Hematopoietic multipotent progenitor cell treated with erythropoietin and hydrocortisone succinate and interleukin-3 and kit ligand, for 4 days (in vitro differentiated cells): ENCODE results near the gene TIMELESS.
"Not testable (repeated sequence)": the region's sequence is repeated elsewhere in the genome, so short reads cannot be mapped to it uniquely, and the experiment has no call there.

Source experiments
- DNase-seq: peaks from one replicate; pipeline ENCODE4 v3.0.0-alpha.2; 2015

The TIMELESS gene, protein sequence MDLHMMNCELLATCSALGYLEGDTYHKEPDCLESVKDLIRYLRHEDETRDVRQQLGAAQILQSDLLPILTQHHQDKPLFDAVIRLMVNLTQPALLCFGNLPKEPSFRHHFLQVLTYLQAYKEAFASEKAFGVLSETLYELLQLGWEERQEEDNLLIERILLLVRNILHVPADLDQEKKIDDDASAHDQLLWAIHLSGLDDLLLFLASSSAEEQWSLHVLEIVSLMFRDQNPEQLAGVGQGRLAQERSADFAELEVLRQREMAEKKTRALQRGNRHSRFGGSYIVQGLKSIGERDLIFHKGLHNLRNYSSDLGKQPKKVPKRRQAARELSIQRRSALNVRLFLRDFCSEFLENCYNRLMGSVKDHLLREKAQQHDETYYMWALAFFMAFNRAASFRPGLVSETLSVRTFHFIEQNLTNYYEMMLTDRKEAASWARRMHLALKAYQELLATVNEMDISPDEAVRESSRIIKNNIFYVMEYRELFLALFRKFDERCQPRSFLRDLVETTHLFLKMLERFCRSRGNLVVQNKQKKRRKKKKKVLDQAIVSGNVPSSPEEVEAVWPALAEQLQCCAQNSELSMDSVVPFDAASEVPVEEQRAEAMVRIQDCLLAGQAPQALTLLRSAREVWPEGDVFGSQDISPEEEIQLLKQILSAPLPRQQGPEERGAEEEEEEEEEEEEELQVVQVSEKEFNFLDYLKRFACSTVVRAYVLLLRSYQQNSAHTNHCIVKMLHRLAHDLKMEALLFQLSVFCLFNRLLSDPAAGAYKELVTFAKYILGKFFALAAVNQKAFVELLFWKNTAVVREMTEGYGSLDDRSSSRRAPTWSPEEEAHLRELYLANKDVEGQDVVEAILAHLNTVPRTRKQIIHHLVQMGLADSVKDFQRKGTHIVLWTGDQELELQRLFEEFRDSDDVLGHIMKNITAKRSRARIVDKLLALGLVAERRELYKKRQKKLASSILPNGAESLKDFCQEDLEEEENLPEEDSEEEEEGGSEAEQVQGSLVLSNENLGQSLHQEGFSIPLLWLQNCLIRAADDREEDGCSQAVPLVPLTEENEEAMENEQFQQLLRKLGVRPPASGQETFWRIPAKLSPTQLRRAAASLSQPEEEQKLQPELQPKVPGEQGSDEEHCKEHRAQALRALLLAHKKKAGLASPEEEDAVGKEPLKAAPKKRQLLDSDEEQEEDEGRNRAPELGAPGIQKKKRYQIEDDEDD

DNA sequence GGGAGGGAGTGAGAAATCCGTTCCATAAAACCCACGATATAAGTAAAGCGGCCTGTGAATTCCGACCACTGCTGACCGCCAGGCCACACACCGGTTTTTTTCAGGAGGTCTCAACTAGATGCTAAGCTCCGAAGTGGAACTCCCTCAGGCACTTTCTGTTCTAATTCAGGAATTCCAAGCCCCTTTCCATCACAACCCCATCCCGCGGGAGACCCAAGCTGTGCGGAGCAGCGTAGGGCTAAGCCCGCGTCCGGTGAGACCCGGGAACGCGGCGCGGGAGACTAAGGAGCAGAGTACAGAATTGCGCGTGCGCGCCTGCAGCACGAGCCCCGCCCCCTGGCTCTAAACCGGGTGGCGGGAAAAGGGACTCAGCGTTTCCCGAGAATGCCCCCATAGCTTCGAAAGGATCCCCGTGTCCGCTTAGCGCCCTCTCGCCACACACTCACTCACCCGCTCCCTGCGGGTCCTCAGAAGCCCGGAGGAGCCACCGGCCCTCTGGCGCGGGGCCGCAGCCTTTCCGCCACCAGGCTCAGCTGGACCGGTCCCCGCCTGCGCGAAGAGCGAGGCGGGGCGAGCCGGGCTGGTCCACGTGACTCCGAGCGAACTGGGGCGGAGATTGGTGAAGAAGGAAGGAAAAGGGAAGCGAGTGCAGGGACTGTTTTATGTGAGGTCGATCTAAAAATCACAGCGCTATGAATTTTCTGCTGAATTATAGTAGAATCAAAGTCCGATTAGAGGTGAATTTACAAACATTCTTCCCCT lies at the start of gene TIMELESS:
TIMELESS (minus strand) TSS at position 567 of the 762 bp plus-strand sequence. CDS start 15,256 bp downstream, outside the sequence.
- DNase-seq = peak; percentile 96

- not testable (repeated sequence) for DNase-seq
These were observed 49.1 kb upstream of the TIMELESS start for GRCh38 chr12:56498126-56498902.

GRCh38 chr12:56496704-56497103 lies 47.5 kb upstream of the TIMELESS start:
- DNase-seq = peak; percentile 55

DNA sequence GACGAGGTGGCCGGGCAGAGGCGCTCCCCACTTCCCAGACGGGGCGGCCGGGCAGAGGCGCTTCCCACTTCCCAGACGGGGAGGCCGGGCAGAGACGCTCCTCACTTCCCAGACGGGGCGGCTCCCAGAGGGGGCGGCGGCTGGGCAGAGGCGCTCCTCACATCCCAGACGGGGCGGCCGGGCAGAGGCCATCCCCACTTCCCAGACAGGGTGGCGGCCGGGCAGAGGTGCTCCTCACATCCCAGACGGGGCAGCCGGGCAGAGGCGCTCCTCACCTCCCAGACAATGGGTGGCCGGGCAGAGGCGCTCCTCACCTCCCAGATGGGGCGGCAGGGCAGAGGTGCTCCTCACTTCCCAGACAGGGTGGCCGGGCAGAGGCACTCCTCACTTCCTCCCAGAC lies 45.3 kb upstream of the TIMELESS start:
- DNase-seq = not testable (repeated sequence)

GRCh38 chr12:56494106-56494415 lies 44.8 kb upstream of the TIMELESS start:
- DNase-seq = not testable (repeated sequence)

DNA sequence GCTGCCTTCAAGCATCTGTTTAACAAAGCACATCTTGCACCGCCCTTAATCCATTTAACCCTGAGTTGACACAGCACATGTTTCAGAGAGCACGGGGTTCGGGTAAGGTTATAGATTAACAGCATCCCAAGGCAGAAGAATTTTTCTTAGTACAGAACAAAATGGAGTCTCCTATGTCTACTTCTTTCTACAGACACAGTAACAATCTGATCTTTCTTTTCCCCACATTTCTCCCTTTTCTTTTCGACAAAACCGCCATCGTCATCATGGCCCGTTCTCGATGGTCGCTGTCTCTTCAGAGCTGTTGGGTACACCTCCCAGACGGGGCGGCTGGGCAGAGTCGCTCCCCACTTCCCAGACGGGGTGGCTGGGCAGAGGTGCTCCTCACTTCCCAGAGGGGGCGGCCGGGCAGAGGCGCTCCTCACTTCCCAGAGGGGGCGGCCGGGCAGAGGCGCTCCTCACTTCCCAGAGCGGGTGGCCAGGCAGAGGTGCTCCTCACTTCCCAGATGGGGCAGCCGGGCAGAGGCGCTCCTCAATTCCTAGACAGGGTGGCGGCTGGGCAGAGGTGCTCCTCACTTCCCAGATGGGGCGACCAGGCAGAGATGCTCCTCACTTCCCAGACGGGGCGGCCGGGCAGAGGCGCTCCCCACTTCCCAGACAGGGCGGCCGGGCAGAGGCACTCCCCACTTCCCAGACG lies 44.3 kb upstream of the TIMELESS start:
- not testable (repeated sequence) for DNase-seq

DNA sequence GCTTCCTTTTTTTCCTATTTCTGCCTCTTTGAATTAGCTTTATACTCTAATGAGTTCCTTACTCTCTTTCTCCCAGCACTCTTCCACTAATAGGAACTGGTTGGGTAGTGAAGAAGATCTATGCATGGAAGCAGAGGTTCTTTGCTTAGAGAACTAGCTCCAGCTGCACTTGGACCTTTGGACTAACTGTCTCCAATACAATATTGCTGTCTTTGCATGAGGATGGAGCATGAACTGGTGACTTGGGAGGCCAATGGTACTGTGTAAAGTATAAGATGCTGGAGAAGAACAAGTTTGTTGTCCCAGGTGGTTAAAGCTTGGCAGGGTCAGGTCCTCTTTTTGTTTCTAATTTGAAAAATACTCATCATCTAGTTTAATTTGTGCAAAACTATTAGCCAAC lies 41.1 kb upstream of the TIMELESS start:
- DNase-seq = no peak

GRCh38 chr12:56488041-56488955 lies 39.1 kb upstream of the TIMELESS start, which contains the start of gene GLS2:
Gene GLS2 (minus strand): TSS chr12:56488161. CDS start chr12:56488118, 43 bp downstream.
- DNase-seq = peak; percentile 79

DNA sequence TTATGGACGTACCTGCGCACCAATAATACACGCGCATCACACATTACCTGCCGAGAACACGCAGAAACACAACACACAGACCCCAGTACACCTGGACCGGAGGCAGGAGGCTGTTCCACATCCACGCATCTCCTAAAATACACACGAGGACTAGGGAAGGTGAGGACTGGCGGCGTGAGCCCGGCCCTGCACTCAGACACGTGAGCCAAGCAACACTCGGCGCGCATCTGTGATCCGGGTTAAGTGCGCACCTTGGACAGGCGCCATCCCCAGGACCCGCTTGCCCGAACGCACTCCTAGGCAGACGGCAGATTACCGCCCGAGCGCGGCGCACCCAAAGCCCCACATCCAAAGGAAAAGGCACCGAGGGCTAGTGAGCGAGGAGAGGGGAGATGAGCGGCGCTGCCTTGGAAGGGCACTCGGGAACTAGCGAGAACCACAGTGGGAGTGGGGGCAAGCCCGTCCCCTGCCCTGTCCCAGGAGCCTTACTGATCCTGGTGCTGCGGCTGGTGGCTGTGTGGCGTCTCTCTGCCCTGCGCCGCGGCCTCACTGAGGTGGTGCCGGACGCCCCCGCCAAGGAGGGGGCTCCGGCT lies 38.3 kb upstream of the TIMELESS start:
- DNase-seq = peak; percentile 43

- no peak for DNase-seq
These were observed 37.5 kb upstream of the TIMELESS start for GRCh38 chr12:56486694-56487093.

DNA sequence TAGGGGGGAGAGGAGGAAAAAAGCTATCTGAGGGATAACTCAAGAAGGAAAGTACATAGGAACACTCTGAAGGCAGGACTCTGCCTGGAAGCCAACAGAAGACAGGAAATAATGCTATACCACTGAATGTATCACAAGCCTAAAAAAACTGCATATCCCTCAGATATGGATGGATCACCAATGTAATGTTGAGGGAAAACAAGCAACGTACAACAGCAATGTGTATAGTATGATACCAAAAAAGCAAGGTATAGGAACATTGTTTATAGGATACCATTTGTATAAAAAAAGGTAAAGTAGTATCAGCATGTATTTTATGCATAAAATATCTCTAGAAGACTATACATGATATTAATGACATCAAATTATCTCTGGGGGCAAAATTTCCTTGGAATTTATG lies 35.3 kb upstream of the TIMELESS start:
- no peak for DNase-seq

- no peak for DNase-seq
These were observed 30.4 kb upstream of the TIMELESS start for GRCh38 chr12:56479625-56480024.

- no peak for DNase-seq
These were observed 28.4 kb upstream of the TIMELESS start for GRCh38 chr12:56477521-56478225.

GRCh38 chr12:56476972-56477432 lies 27.8 kb upstream of the TIMELESS start:
- DNase-seq = no peak

GRCh38 chr12:56476143-56476542 lies 26.9 kb upstream of the TIMELESS start:
- no peak for DNase-seq

- DNase-seq = no peak
These were observed 25.2 kb upstream of the TIMELESS start for GRCh38 chr12:56474389-56474788.

GRCh38 chr12:56469007-56469930 lies 20.0 kb upstream of the TIMELESS start:
- peak; percentile 46 for DNase-seq
